Measurements from ENCODE around the gene ERBB4.

DNA sequence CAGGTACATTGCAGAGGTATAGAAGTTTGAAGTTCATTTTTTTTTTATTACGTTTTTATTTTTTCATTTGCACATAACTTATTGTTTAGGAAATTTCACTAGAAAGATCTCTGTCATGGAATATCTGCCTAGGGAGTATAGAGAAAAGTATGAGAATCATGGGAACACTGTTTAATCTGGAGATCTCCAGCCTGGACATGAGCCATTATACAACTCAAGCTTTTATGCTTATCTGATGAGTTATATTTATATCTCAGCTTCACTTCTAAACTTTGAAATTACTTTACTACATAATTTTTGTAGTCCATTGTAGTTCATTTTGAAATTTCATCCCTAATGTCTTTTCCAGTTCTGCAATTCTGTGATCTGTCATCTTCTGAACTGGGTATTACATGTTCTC is 515.6 kb downstream of the ERBB4 start:
- no peak for TF ChIP-seq POLR2A (IDR thresholded peaks at IDR 0.05)
- TF ChIP-seq, protein P1, sequence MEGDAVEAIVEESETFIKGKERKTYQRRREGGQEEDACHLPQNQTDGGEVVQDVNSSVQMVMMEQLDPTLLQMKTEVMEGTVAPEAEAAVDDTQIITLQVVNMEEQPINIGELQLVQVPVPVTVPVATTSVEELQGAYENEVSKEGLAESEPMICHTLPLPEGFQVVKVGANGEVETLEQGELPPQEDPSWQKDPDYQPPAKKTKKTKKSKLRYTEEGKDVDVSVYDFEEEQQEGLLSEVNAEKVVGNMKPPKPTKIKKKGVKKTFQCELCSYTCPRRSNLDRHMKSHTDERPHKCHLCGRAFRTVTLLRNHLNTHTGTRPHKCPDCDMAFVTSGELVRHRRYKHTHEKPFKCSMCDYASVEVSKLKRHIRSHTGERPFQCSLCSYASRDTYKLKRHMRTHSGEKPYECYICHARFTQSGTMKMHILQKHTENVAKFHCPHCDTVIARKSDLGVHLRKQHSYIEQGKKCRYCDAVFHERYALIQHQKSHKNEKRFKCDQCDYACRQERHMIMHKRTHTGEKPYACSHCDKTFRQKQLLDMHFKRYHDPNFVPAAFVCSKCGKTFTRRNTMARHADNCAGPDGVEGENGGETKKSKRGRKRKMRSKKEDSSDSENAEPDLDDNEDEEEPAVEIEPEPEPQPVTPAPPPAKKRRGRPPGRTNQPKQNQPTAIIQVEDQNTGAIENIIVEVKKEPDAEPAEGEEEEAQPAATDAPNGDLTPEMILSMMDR (IDR thresholded peaks at IDR 0.05) = no peak
